22Rv1 (cell line): ENCODE measurements around the gene RAP2A.

Experiments
- H3K27ac ChIP-seq: fragments of 450-650 bp; 2 replicates; pipeline ENCODE4 v1.5.1; 2017
- ZFX ChIP-seq: fragments of 450-650 bp; IDR thresholded peaks from 2 replicates; pipeline ENCODE4 v1.6.1; 2017; ENCODE audit warnings: antibody characterized with exemption, borderline replicate concordance
- TF ChIP-seq, protein P1 (sequence below): fragments of 450-650 bp; IDR thresholded peaks from 2 replicates; pipeline ENCODE4 v1.5.1; 2017; ENCODE audit warnings: mild to moderate bottlenecking

RAP2A gene

DNA sequence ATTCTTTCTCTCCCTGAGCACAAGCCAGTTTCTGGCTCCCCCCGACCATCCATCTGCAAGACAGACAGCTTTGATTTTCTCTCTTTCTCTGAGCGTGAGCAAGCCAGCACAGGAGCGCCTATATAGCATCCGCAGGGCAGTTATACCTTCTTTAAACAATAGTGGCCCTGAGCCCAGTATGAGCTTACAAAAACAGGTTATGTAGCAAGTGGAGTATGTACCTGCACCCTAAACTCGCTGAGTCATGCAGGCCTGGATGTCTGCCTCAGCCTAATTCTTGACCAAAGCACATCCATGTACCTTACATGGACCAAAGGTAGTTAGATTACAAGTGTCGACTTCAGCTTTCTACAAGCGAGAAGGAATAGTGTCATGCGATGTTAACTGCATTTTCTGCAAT is 61.7 kb downstream of the RAP2A start:
- H3K27ac ChIP-seq = no peak overlapping the region
- TF ChIP-seq ZFX = no peak
- TF ChIP-seq, protein P1, sequence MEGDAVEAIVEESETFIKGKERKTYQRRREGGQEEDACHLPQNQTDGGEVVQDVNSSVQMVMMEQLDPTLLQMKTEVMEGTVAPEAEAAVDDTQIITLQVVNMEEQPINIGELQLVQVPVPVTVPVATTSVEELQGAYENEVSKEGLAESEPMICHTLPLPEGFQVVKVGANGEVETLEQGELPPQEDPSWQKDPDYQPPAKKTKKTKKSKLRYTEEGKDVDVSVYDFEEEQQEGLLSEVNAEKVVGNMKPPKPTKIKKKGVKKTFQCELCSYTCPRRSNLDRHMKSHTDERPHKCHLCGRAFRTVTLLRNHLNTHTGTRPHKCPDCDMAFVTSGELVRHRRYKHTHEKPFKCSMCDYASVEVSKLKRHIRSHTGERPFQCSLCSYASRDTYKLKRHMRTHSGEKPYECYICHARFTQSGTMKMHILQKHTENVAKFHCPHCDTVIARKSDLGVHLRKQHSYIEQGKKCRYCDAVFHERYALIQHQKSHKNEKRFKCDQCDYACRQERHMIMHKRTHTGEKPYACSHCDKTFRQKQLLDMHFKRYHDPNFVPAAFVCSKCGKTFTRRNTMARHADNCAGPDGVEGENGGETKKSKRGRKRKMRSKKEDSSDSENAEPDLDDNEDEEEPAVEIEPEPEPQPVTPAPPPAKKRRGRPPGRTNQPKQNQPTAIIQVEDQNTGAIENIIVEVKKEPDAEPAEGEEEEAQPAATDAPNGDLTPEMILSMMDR = no peak

DNA sequence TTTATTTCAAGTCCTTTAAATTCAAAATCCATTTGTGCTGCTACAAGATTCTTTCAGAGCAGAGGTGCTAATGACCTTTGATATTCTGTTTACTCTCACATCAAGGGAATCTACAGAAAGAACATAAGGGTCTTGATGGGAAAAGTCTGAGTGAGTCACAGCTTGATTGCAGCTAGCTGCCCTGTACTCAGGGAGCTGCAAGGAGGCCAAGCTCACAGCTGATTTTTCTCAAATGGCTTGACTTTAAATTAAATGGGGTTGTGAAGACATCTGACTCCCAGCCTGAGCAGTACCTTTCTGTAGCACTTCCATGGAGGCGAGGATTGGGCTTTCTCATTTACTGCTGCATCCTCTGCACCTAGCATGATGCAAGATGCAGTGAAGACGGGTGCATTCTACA is 62.5 kb downstream of the RAP2A start:
- H3K27ac ChIP-seq = no peak overlapping the region
- no peak for TF ChIP-seq ZFX
- TF ChIP-seq, protein P1 = no peak

- TF ChIP-seq ZFX = no peak
- TF ChIP-seq, protein P1 = no peak
- no peak overlapping the region for H3K27ac ChIP-seq
Measured at GRCh38 chr13:97497400-97497799, 63.4 kb downstream of the RAP2A start.

DNA sequence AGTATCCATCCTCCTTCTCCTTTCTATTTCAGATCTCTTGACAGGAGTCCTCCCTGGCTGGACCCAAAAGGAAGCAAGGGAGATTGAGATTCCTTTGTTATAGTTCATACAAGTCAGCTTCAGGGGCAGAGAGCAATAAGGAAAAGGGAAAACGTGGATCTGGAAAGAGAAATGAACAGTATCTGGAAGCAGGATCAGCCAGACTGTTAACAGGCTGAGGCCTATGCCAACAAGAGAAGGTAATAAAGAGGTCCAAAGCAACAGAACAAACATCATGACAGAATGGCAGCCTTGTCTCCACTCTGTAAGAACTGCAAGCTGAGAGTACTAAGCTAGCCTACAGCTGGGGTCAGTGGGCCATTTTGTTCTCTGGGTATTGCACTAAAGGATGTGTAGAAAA is 64.5 kb downstream of the RAP2A start:
- no peak overlapping the region for H3K27ac ChIP-seq
- TF ChIP-seq ZFX = no peak
- TF ChIP-seq, protein P1 = no peak

GRCh38 chr13:97499181-97499580 is 65.2 kb downstream of the RAP2A start:
- H3K27ac ChIP-seq = no peak overlapping the region

GRCh38 chr13:97502181-97502580 is 68.2 kb downstream of the RAP2A start:
- TF ChIP-seq ZFX = no peak
- TF ChIP-seq, protein P1 = no peak
- H3K27ac ChIP-seq = no peak overlapping the region

More at GRCh38 chr13:97499181-97499580, 65.2 kb downstream of the RAP2A start:
- TF ChIP-seq ZFX = no peak
- TF ChIP-seq, protein P1 = no peak

- H3K27ac ChIP-seq = no peak overlapping the region
- TF ChIP-seq, protein P1 = no peak
- no peak for TF ChIP-seq ZFX
Measured at GRCh38 chr13:97502706-97503105, 68.7 kb downstream of the RAP2A start.
